T-cell (primary cell): ENCODE results near the gene CDK12. TPM values are rescaled to one million over a fixed set of nuclear protein-coding genes. Genes with fewer than 3 reads are reported as not detected.
"Not testable (repeated sequence)": the region's sequence is repeated elsewhere in the genome, so short reads cannot be mapped to it uniquely, and the experiment has no call there.

Experiments used
- ATAC-seq, 4 experiments: fragments of 200-7000 bp in 3 of 4; fragments of 150-1000 bp in 1 of 4; cut with Tn5 transposase; replicated peaks in 1 of 4; 1 replicate in 3 of 4; 2 replicates in 1 of 4; pipeline ENCODE4 v1.10.0; 2021; ENCODE audit warnings: moderate library complexity in 3 of 4, mild to moderate bottlenecking in 2 of 4, moderate number of reproducible peaks in 1 of 4
- CTCF ChIA-PET, 2 donors: fragments of 300-600 bp; sonication (Branson Sonifier 250); formaldehyde crosslinking; loops; one replicate each; lab custom pipeline; 2022; ENCODE audit warnings: antibody characterized with exemption in 2 of 2; lab: Charles Lee
- POLR2A ChIA-PET, 2 donors: fragments of 300-600 bp; sonication (Branson Sonifier 250); formaldehyde crosslinking; loops; one replicate each; lab custom pipeline; 2022; ENCODE audit warnings: antibody characterized with exemption in 2 of 2; lab: Charles Lee
- DNase-seq, 35 experiments: peaks; one replicate each; pipeline versions ENCODE4 v3.0.0 to v3.0.0-alpha.2; 2013 to 2023
- H3K27ac ChIP-seq: one replicate; pipeline ENCODE4 v1.5.1; 2013; ENCODE audit warnings: low read length
- H3K27me3 ChIP-seq, 2 experiments: replicated peaks in 1 of 2; 1 replicate in 1 of 2; 2 replicates in 1 of 2; pipeline versions ENCODE4 v1.6.1 to v1.7.0; 2013; ENCODE audit warnings: low read length in 1 of 2, mixed read lengths in 1 of 2; ENCODE audit not compliant: control insufficient read depth in 2 of 2, insufficient read depth in 2 of 2; ENCODE audit errors: extremely low read depth in 1 of 2
- H3K36me3 ChIP-seq, 2 donors: 1 replicate in 1 of 2; 2 replicates in 1 of 2; pipeline versions ENCODE4 v1.6.1 to v1.7.0; 2013; ENCODE audit warnings: low read length in 1 of 2; ENCODE audit not compliant: control insufficient read depth in 2 of 2, insufficient read depth in 1 of 2; ENCODE audit errors: extremely low read depth in 1 of 2
- H3K4me1 ChIP-seq, 2 experiments: 1 replicate in 1 of 2; 2 replicates in 1 of 2; pipeline versions ENCODE4 v1.6.1 to v1.7.0; 2013; ENCODE audit warnings: low read length in 2 of 2, mixed read lengths in 1 of 2; ENCODE audit not compliant: insufficient read depth in 2 of 2, control insufficient read depth in 1 of 2; ENCODE audit errors: extremely low read depth in 1 of 2
- H3K4me3 ChIP-seq, 2 donors: 1 replicate in 1 of 2; 2 replicates in 1 of 2; pipeline versions ENCODE4 v1.5.1 to v1.7.0; 2013; ENCODE audit warnings: mild to moderate bottlenecking in 2 of 2, low read length in 1 of 2, moderate library complexity in 1 of 2; ENCODE audit not compliant: control insufficient read depth in 1 of 2; ENCODE audit errors: extremely low read depth in 1 of 2
- H3K9me3 ChIP-seq: 2 replicates; pipeline ENCODE4 v1.7.0; 2013
- H3K27ac Mint-ChIP-seq, 2 donors: one replicate each; pipeline ENCODE4 v1.8.0; 2020 to 2021; ENCODE audit warnings: mild to moderate bottlenecking in 2 of 2, mixed read lengths in 2 of 2
- H3K27me3 Mint-ChIP-seq, 2 donors: one replicate each; pipeline ENCODE4 v1.8.0; 2021 to 2022; ENCODE audit warnings: mixed read lengths in 2 of 2
- H3K36me3 Mint-ChIP-seq: one replicate; pipeline ENCODE4 v1.8.0; 2021; ENCODE audit warnings: mixed read lengths
- H3K4me1 Mint-ChIP-seq, 3 donors: one replicate each; pipeline ENCODE4 v1.8.0; 2020 to 2022; ENCODE audit warnings: mixed read lengths in 3 of 3, mild to moderate bottlenecking in 1 of 3
- H3K4me3 Mint-ChIP-seq, 3 donors: one replicate each; pipeline ENCODE4 v1.8.0; 2020 to 2022; ENCODE audit warnings: mild to moderate bottlenecking in 3 of 3, mixed read lengths in 3 of 3, moderate library complexity in 3 of 3
- H3K9me3 Mint-ChIP-seq, 3 donors: one replicate each; pipeline ENCODE4 v1.8.0; 2020 to 2022; ENCODE audit warnings: mixed read lengths in 3 of 3
- WGBS: methylation state at CpG from one replicate; pipeline ENCODE4 v1.1.5; 2013; ENCODE audit warnings: missing lambda C conversion rate; ENCODE audit not compliant: insufficient coverage; 5-methylcytosine and 5-hydroxymethylcytosine counted together
- total RNA-seq, 35 experiments: library from RNA in 6 of 35; stranded (reverse) in 6 of 35; fragments of 120-200 nt in 1 of 35; gene quantifications; one replicate each; pipeline versions ENCODE4 v1.2.1 to v1.2.4 and lab custom pipeline; 2013 to 2026

Gene CDK12
- total RNA-seq, 5 donors from 2014 or later (not counting 1 experiment from before 2014, with no cell fraction given) = 95.6 to 108 (median 104) TPM

DNA sequence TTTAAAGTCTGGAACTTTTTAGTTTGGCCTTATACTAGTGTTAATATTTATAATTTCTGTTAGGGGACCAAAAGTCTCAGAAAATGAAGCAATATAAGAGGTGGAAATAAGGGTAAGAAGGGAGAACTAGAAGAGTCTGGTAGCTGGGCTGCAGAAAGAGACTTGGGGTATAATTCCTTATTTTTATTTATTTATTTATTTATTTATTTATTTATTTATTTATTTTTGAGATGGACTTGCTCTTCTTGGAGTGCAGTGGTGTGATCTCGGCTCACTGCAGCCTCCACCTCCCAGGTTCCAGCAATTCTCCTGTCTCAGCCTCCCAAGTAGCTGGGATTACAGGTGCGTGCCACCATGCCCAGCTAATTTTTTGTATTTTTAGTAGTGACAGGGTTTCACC, 76.1 kb downstream of the CDK12 start:
- H3K27ac ChIP-seq, H3K27me3 ChIP-seq, H3K36me3 ChIP-seq, POLR2A ChIA-PET, H3K9me3 ChIP-seq, H3K9me3 Mint-ChIP-seq, H3K4me3 Mint-ChIP-seq, H3K36me3 Mint-ChIP-seq, H3K4me3 ChIP-seq, DNase-seq, H3K4me1 ChIP-seq, H3K27me3 Mint-ChIP-seq, ATAC-seq, H3K27ac Mint-ChIP-seq: not testable (repeated sequence)
- peaks cover 18 to 23% (median 19%) of the 10 kb centered on the region in 3 donors for H3K4me1 Mint-ChIP-seq
- CTCF ChIA-PET = interaction anchor here in 1 of 2 donors (0.6 kb wide), 1 partner anchor 121 kb away, joined by 18 read pairs; no protein-coding TSS in a partner anchor
- no CpG with 5 or more reads among the region's 2 CpGs for WGBS

DNA sequence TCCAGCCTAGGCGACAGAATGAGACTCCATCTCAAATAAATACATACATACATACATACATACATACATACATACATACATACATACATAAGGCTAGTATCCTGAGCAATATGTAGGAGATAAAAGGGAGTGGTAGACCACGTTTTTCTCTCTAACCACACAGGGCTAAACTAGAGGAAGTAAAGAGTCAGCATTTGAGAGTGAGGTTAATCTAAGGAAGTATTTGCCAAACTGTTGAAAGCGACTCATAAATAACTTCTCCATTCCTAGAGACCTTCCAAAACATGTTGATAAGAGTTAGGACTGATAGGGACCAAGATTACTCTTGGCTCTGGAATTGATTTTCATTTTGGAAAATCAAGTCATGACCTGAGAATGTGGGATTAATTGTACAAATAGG, 77.6 kb downstream of the CDK12 start:
- peak; percentile 54 to 70 (median 66) for ATAC-seq
- H3K4me1 Mint-ChIP-seq = peaks cover 18 to 23% (median 19%) of the 10 kb centered on the region in 3 donors
- H3K36me3 Mint-ChIP-seq = no peaks in the 10 kb centered on the region
- Histone ChIP-seq H3K4me3 (no peak overlapping the region), H3K9me3 (no peaks in the 10 kb centered on the region), H3K36me3 (peaks cover 2 to 3% of the 10 kb centered on the region in 2 donors), H3K27me3 (no peaks in the 10 kb centered on the region), H3K4me1 (peaks cover 0 to 5% of the 10 kb centered on the region in 2 experiments), H3K27ac (no peak overlapping the region)
- POLR2A ChIA-PET = no interaction called here
- CTCF ChIA-PET = no interaction called here
- no peak overlapping the region for H3K4me3 Mint-ChIP-seq
- no peaks in the 10 kb centered on the region for H3K9me3 Mint-ChIP-seq
- H3K27ac Mint-ChIP-seq = no peak overlapping the region
- DNase-seq = peak in 1 of 35 experiments; percentile 13
- H3K27me3 Mint-ChIP-seq = no peaks in the 10 kb centered on the region
- no CpG with 5 or more reads among the region's 3 CpGs for WGBS

DNA sequence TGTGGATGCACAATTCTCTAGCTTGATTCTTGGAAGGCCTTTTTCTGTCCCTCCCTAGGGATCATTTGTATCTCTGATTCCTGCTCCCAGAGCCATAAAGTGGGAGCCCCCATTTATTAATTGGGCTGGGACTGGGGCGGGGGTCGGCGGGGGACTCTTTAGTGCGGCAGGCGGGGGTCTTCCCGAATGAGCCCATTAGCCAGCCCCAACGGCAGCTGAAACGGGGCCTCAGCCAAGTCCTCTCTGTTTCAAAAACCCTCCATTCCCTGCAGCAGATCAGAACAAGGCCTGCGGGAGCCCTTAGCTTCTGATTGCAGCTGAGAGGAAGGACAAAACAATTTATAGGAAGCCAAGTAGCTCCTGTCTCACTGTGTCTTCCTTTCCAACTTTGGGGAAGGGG, 79.3 kb downstream of the CDK12 start:
- ATAC-seq (no peak), DNase-seq (no peak)
- ChIA-PET POLR2A (interaction anchor here in 1 of 2 donors (0.7 kb wide), 1 partner anchor 1224 kb away, joined by 11 read pairs; no protein-coding TSS in a partner anchor), CTCF (no interaction called here)
- peaks cover 0 to 5% of the 10 kb centered on the region in 2 experiments for H3K4me1 ChIP-seq
- peaks cover 18 to 23% (median 19%) of the 10 kb centered on the region in 3 donors for H3K4me1 Mint-ChIP-seq
- WGBS = 91% methylated on average over 4 of the region's 9 CpGs
- H3K27ac Mint-ChIP-seq = no peak overlapping the region
- H3K4me3 Mint-ChIP-seq = no peak overlapping the region
- no peaks in the 10 kb centered on the region for H3K27me3 Mint-ChIP-seq
- no peaks in the 10 kb centered on the region for H3K9me3 Mint-ChIP-seq
- H3K36me3 ChIP-seq = peaks cover 0 to 8% of the 10 kb centered on the region in 2 donors
- no peaks in the 10 kb centered on the region for H3K9me3 ChIP-seq
- H3K4me3 ChIP-seq = no peak overlapping the region
- H3K27ac ChIP-seq = no peak overlapping the region
- peaks cover 3% of the 10 kb centered on the region for H3K36me3 Mint-ChIP-seq
- no peaks in the 10 kb centered on the region for H3K27me3 ChIP-seq

- DNase-seq (no peak), ATAC-seq (no peak)
- POLR2A ChIA-PET = interaction anchor here in 1 of 2 donors (0.6 kb wide), 1 partner anchor 9 kb away, joined by 3 read pairs; no protein-coding TSS in a partner anchor
- no peak overlapping the region for H3K4me3 ChIP-seq
- H3K36me3 Mint-ChIP-seq = peaks cover 8% of the 10 kb centered on the region
- 85% methylated on average over 4 of the region's 6 CpGs for WGBS
- H3K9me3 Mint-ChIP-seq = no peaks in the 10 kb centered on the region
- H3K27ac ChIP-seq = no peak overlapping the region
- H3K36me3 ChIP-seq = peaks cover 0 to 9% of the 10 kb centered on the region in 2 donors
- no peak overlapping the region for H3K27ac Mint-ChIP-seq
- no peaks in the 10 kb centered on the region for H3K27me3 Mint-ChIP-seq
- H3K4me1 ChIP-seq = peaks cover 0 to 5% of the 10 kb centered on the region in 2 experiments
- H3K9me3 ChIP-seq = no peaks in the 10 kb centered on the region
- CTCF ChIA-PET = interaction anchor here in 1 of 2 donors (0.6 kb wide), 1 partner anchor 189 kb away, joined by 3 read pairs; the partner anchor contains the start of gene MIEN1
- H3K4me3 Mint-ChIP-seq = no peak overlapping the region
- no peaks in the 10 kb centered on the region for H3K27me3 ChIP-seq
- H3K4me1 Mint-ChIP-seq = peaks cover 16 to 23% (median 19%) of the 10 kb centered on the region in 3 donors
Observed at GRCh38 chr17:39541652-39542051, 80.4 kb downstream of the CDK12 start.

- no peak overlapping the region for H3K27ac ChIP-seq
- H3K4me3 ChIP-seq = no peak overlapping the region
- ATAC-seq (no peak), DNase-seq (no peak)
- H3K4me1 Mint-ChIP-seq = peaks cover 13 to 19% (median 16%) of the 10 kb centered on the region in 3 donors
- H3K27me3 ChIP-seq = no peaks in the 10 kb centered on the region
- peaks cover 0 to 5% of the 10 kb centered on the region in 2 experiments for H3K4me1 ChIP-seq
- H3K27ac Mint-ChIP-seq = no peak overlapping the region
- no peaks in the 10 kb centered on the region for H3K27me3 Mint-ChIP-seq
- H3K36me3 Mint-ChIP-seq = peaks cover 15% of the 10 kb centered on the region
- no peak overlapping the region for H3K4me3 Mint-ChIP-seq
- peaks cover 0 to 19% of the 10 kb centered on the region in 2 donors for H3K36me3 ChIP-seq
- no peaks in the 10 kb centered on the region for H3K9me3 ChIP-seq
- no peaks in the 10 kb centered on the region for H3K9me3 Mint-ChIP-seq
- no CpG with 5 or more reads among the region's 1 CpG for WGBS
- ChIA-PET CTCF (no interaction called here), POLR2A (no interaction called here)
Observed at GRCh38 chr17:39543176-39543575, 81.9 kb downstream of the CDK12 start.

DNA sequence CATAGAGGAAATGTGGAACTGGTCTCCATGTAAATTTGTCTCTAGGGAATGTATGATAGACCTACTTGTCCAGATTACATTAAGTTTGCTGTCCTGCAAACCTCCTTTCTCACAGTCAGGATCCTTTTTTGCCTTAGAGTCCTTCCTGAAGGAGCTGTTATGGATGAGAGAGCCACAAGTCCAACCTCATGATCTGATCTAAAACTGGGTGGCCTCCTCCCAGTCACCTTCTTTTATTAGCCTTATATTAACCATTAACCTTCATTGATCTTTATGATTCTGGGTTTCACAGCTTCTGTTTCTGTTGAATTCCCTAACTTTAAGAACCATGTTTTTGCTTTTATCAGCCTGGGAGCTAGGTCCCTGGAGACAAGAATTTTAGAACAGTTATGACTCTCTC, 82.4 kb downstream of the CDK12 start:
- DNase-seq (no peak), ATAC-seq (no peak)
- Histone ChIP-seq H3K4me1 (peaks cover 0 to 1% of the 10 kb centered on the region in 2 experiments), H3K36me3 (peaks cover 0 to 20% of the 10 kb centered on the region in 2 donors), H3K9me3 (no peaks in the 10 kb centered on the region), H3K4me3 (no peak overlapping the region), H3K27ac (no peak overlapping the region), H3K27me3 (no peaks in the 10 kb centered on the region)
- ChIA-PET POLR2A (no interaction called here), CTCF (no interaction called here)
- H3K36me3 Mint-ChIP-seq = peaks cover 15% of the 10 kb centered on the region
- peaks cover 9 to 14% (median 13%) of the 10 kb centered on the region in 3 donors for H3K4me1 Mint-ChIP-seq
- H3K9me3 Mint-ChIP-seq = no peaks in the 10 kb centered on the region
- no peaks in the 10 kb centered on the region for H3K27me3 Mint-ChIP-seq
- no peak overlapping the region for H3K4me3 Mint-ChIP-seq
- H3K27ac Mint-ChIP-seq = no peak overlapping the region
